CD14-positive monocyte (primary cell): ENCODE data around the gene CALR. TPM values are rescaled to one million over a fixed set of nuclear protein-coding genes. Genes with fewer than 3 reads are reported as not detected.

Source experiments
- DNase-seq, 3 donors: peaks; one replicate each; pipeline ENCODE4 v3.0.0-alpha.2; 2011 to 2022
- H2AFZ ChIP-seq: 2 replicates; pipeline ENCODE4 v1.6.0; 2012; ENCODE audit warnings: mild to moderate bottlenecking, low read depth, low read length, inconsistent platforms; ENCODE audit not compliant: insufficient read depth, poor library complexity, severe bottlenecking
- H3K27ac ChIP-seq, 2 donors: 1 replicate in 1 of 2; 2 replicates in 1 of 2; pipeline ENCODE4 v1.5.1; 2012 to 2013; ENCODE audit warnings: low read length in 2 of 2, control low read depth in 1 of 2, inconsistent platforms in 1 of 2, low read depth in 1 of 2, mild to moderate bottlenecking in 1 of 2
- H3K27me3 ChIP-seq, 2 donors: one replicate each; pipeline versions ENCODE4 v1.6.0 to v1.6.1; 2011 to 2013; ENCODE audit warnings: low read length in 2 of 2; ENCODE audit not compliant: control insufficient read depth in 2 of 2, insufficient read depth in 2 of 2
- H3K36me3 ChIP-seq, 2 donors: replicated peaks in 1 of 2; 1 replicate in 1 of 2; 2 replicates in 1 of 2; pipeline versions ENCODE4 v1.5.1 to v1.6.1; 2012 to 2013; ENCODE audit warnings: low read length in 2 of 2, control low read depth in 1 of 2, inconsistent platforms in 1 of 2, mild to moderate bottlenecking in 1 of 2; ENCODE audit not compliant: insufficient read depth in 2 of 2, control insufficient read depth in 1 of 2
- H3K4me1 ChIP-seq, 2 donors: 1 replicate in 1 of 2; 2 replicates in 1 of 2; pipeline versions ENCODE4 v1.5.1 to v1.6.1; 2012 to 2013; ENCODE audit warnings: low read length in 2 of 2, control low read depth in 1 of 2, inconsistent platforms in 1 of 2, mild to moderate bottlenecking in 1 of 2, moderate library complexity in 1 of 2; ENCODE audit not compliant: insufficient read depth in 2 of 2, control insufficient read depth in 1 of 2
- H3K4me2 ChIP-seq: replicated peaks from 2 replicates; pipeline ENCODE3; 2012; ENCODE audit warnings: low read length, moderate library complexity, mild to moderate bottlenecking; ENCODE audit not compliant: poor library complexity, severe bottlenecking; ENCODE audit errors: extremely low read depth
- H3K4me3 ChIP-seq, 3 experiments: fragments of 200-600 bp in 1 of 3; sonication (generic) in 1 of 3; replicated peaks in 1 of 3; 1 replicate in 2 of 3; 2 replicates in 1 of 3; pipeline ENCODE4 v1.5.1; 2011 to 2013; ENCODE audit warnings: low read length in 3 of 3, mild to moderate bottlenecking in 3 of 3, control low read depth in 2 of 3, low read depth in 2 of 3, inconsistent platforms in 1 of 3, moderate library complexity in 1 of 3
- H3K79me2 ChIP-seq: 2 replicates; pipeline ENCODE4 v1.6.0; 2012; ENCODE audit warnings: mild to moderate bottlenecking, control low read depth, inconsistent platforms, low read length, moderate library complexity; ENCODE audit not compliant: insufficient read depth
- H3K9ac ChIP-seq: 2 replicates; pipeline ENCODE4 v1.6.0; 2017; ENCODE audit warnings: low read length, mild to moderate bottlenecking; ENCODE audit not compliant: insufficient read depth, poor library complexity, severe bottlenecking
- H3K9me3 ChIP-seq, 2 donors: replicated peaks in 1 of 2; 1 replicate in 1 of 2; 2 replicates in 1 of 2; pipeline versions ENCODE4 v1.5.1 to v1.6.1; 2012 to 2013; ENCODE audit warnings: low read length in 2 of 2, control low read depth in 1 of 2; ENCODE audit not compliant: control insufficient read depth in 1 of 2, insufficient read depth in 1 of 2
- H4K20me1 ChIP-seq: 2 replicates; pipeline ENCODE4 v1.6.0; 2012; ENCODE audit warnings: mild to moderate bottlenecking, low read length, control low read depth, moderate library complexity; ENCODE audit not compliant: insufficient read depth
- H3K27ac Mint-ChIP-seq, 7 donors: one replicate each; pipeline ENCODE4 v1.8.0; 2020; ENCODE audit warnings: mild to moderate bottlenecking in 7 of 7, mixed read lengths in 7 of 7, moderate library complexity in 6 of 7, inconsistent platforms in 2 of 7
- H3K27me3 Mint-ChIP-seq, 3 donors: one replicate each; pipeline ENCODE4 v1.8.0; 2021 to 2022; ENCODE audit warnings: low read depth in 3 of 3, mild to moderate bottlenecking in 3 of 3, mixed read lengths in 3 of 3, moderate library complexity in 3 of 3, inconsistent platforms in 1 of 3
- H3K36me3 Mint-ChIP-seq, 2 donors: one replicate each; pipeline ENCODE4 v1.8.0; 2020; ENCODE audit warnings: mixed read lengths in 2 of 2, inconsistent platforms in 1 of 2, mild to moderate bottlenecking in 1 of 2
- H3K4me1 Mint-ChIP-seq: one replicate; pipeline ENCODE4 v1.8.0; 2020; ENCODE audit warnings: mild to moderate bottlenecking, mixed read lengths
- H3K4me3 Mint-ChIP-seq, 2 donors: one replicate each; pipeline ENCODE4 v1.8.0; 2020; ENCODE audit warnings: mild to moderate bottlenecking in 2 of 2, mixed read lengths in 2 of 2, moderate library complexity in 1 of 2
- H3K9me3 Mint-ChIP-seq, 7 donors: one replicate each; pipeline ENCODE4 v1.8.0; 2020 to 2022; ENCODE audit warnings: mixed read lengths in 7 of 7, mild to moderate bottlenecking in 6 of 7, moderate library complexity in 6 of 7, inconsistent platforms in 2 of 7
- CTCF ChIP-seq: fragments of 200-600 bp; IDR thresholded peaks from one replicate; pipeline ENCODE4 v1.8.0; 2022; ENCODE audit warnings: antibody characterized with exemption, mild to moderate bottlenecking
- WGBS: methylation state at CpG from one replicate; pipeline ENCODE4 v1.1.5; 2013; ENCODE audit warnings: missing lambda C conversion rate; ENCODE audit not compliant: insufficient coverage; 5-methylcytosine and 5-hydroxymethylcytosine counted together
- intact Hi-C, 2 donors: fragments of 100-400 bp; cut with micrococcal nuclease; formaldehyde crosslinking; loops; one replicate each; pipeline versions ENCODE4 v1.15.0 to v1.15.1; 2023
- polyA plus RNA-seq, 3 donors: library from polyadenylated mRNA; depleted of rRNA in 1 of 3; unstranded in 2 of 3; stranded (reverse) in 1 of 3; fragments of 300-500 nt in 2 of 3; fragments of >200 nt in 1 of 3; fragmentation: Illumina TruSeq in 2 of 3; gene quantifications; 1 replicate in 2 of 3; 2 replicates in 1 of 3; pipeline ENCODE4 v1.2.3, GENCODE V29; 2012 to 2021

The CALR gene
- polyA plus RNA-seq, 3 donors = 109 to 441 (median 133) TPM

GRCh38 chr19:12918253-12918652 is 20.2 kb upstream of the CALR start:
- intact Hi-C loops = no loop called here
- peaks cover 26% of the 10 kb centered on the region for H3K4me1 Mint-ChIP-seq
- H3K4me2 ChIP-seq = no peak overlapping the region
- DNase-seq = no peak
- H3K4me3 Mint-ChIP-seq = peak overlapping the region; percentile 70 to 73
- peaks cover 0 to 4% (median 0%) of the 10 kb centered on the region in 7 donors for H3K9me3 Mint-ChIP-seq
- no peaks in the 10 kb centered on the region for H3K79me2 ChIP-seq
- H3K27ac ChIP-seq = no peak overlapping the region
- H3K9me3 ChIP-seq = no peaks in the 10 kb centered on the region
- H3K4me1 ChIP-seq = peaks cover 26 to 29% of the 10 kb centered on the region in 2 donors
- no peak overlapping the region for H3K4me3 ChIP-seq
- peak overlapping the region in 6 of 7 donors; percentile 28 to 93 (median 88) for H3K27ac Mint-ChIP-seq
- WGBS = 93% methylated on average over 9 of the region's 14 CpGs
- no peaks in the 10 kb centered on the region for H3K27me3 ChIP-seq
- no peak for TF ChIP-seq CTCF
- H3K36me3 Mint-ChIP-seq = peaks cover 10 to 18% of the 10 kb centered on the region in 2 donors
- H2AFZ ChIP-seq = no peak overlapping the region
- peaks cover 0 to 5% (median 0%) of the 10 kb centered on the region in 3 donors for H3K27me3 Mint-ChIP-seq
- H3K9ac ChIP-seq = no peak overlapping the region
- peaks cover 11 to 13% of the 10 kb centered on the region in 2 donors for H3K36me3 ChIP-seq
- H4K20me1 ChIP-seq = no peaks in the 10 kb centered on the region

- Histone ChIP-seq H3K36me3 (peaks cover 30 to 41% of the 10 kb centered on the region in 2 donors), H3K27ac (no peak overlapping the region), H2AFZ (no peak overlapping the region), H3K4me1 (peaks cover 10 to 14% of the 10 kb centered on the region in 2 donors), H3K4me2 (no peak overlapping the region), H3K9ac (no peak overlapping the region), H3K9me3 (no peaks in the 10 kb centered on the region), H3K4me3 (no peak overlapping the region), H3K79me2 (no peaks in the 10 kb centered on the region), H4K20me1 (no peaks in the 10 kb centered on the region), H3K27me3 (no peaks in the 10 kb centered on the region)
- no peak for DNase-seq
- H3K4me3 Mint-ChIP-seq = no peak overlapping the region
- peaks cover 0 to 4% (median 0%) of the 10 kb centered on the region in 7 donors for H3K9me3 Mint-ChIP-seq
- peaks cover 11% of the 10 kb centered on the region for H3K4me1 Mint-ChIP-seq
- peaks cover 32 to 46% of the 10 kb centered on the region in 2 donors for H3K36me3 Mint-ChIP-seq
- intact Hi-C loops = no loop called here
- H3K27ac Mint-ChIP-seq = peak overlapping the region in 5 of 7 donors; percentile 10 to 82 (median 54)
- peaks cover 0 to 3% (median 0%) of the 10 kb centered on the region in 3 donors for H3K27me3 Mint-ChIP-seq
- 68% methylated on average over 3 of the region's 3 CpGs for WGBS
- TF ChIP-seq CTCF = no peak
Measured at GRCh38 chr19:12921047-12921446, 17.4 kb upstream of the CALR start.
